VCaP (cell line): ENCODE results near the gene PACSIN1.

Experiments used
- H3K27ac ChIP-seq: fragments of 450-650 bp; 2 replicates; pipeline ENCODE4 v1.5.1; 2017
- CTCF ChIP-seq: fragments of 450-650 bp; conservative IDR thresholded peaks from 2 replicates; pipeline ENCODE4 v1.5.1; 2017; ENCODE audit warnings: mild to moderate bottlenecking, moderate library complexity

Gene PACSIN1

GRCh38 chr6:34576286-34576955, 110.5 kb downstream of the PACSIN1 start:
- no peak overlapping the region for H3K27ac ChIP-seq

GRCh38 chr6:34578445-34579262, 112.8 kb downstream of the PACSIN1 start:
- no peak for TF ChIP-seq CTCF
- no peak overlapping the region for H3K27ac ChIP-seq

More at GRCh38 chr6:34576286-34576955, 110.5 kb downstream of the PACSIN1 start:
- no peak for TF ChIP-seq CTCF

- H3K27ac ChIP-seq: no peak overlapping the region
- TF ChIP-seq CTCF: no peak
Observed at GRCh38 chr6:34580707-34581560, 115.1 kb downstream of the PACSIN1 start.

DNA sequence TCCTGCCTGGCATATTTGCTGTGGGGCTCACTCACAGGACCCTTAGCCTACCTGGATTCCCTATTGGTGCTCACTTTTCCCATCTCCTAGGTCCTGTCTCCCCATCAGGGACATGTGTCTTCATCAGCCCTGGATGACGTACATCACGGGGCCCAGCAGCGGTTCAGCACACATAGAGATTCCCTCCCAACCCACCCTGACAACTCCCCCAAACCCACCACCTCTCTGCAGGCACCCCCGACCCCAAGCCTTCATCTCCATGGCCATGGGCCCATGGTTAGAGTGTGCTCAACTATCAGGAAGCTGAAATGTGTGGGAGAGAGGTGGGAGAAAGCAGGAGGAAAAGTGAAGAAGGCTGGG, 115.7 kb downstream of the PACSIN1 start:
- no peak for TF ChIP-seq CTCF

GRCh38 chr6:34583461-34583860, 117.6 kb downstream of the PACSIN1 start:
- peak overlapping the region; percentile 25; the same call in 1 of the 2 replicates for H3K27ac ChIP-seq
- TF ChIP-seq CTCF: peak; percentile 93

More for the DNA sequence above, 115.7 kb downstream of the PACSIN1 start:
- H3K27ac ChIP-seq: no peak overlapping the region

- no peak for TF ChIP-seq CTCF
- H3K27ac ChIP-seq: peak overlapping the region; percentile 25; the same call in 1 of the 2 replicates
Observed at GRCh38 chr6:34583861-34584604, 118.2 kb downstream of the PACSIN1 start.
